Trophoblast cell (in vitro differentiated cells and primary cell): Measurements from ENCODE around the gene C10orf143.

ENCODE experiments used
- DNase-seq, 2 donors: peaks; one replicate each; pipeline ENCODE4 v3.0.0-alpha.2; 2016
- H2AFZ ChIP-seq: 2 replicates; pipeline ENCODE4 v1.6.1; 2013; ENCODE audit warnings: low read length, moderate library complexity, mild to moderate bottlenecking; ENCODE audit not compliant: insufficient read depth, poor library complexity
- H2AK5ac ChIP-seq: 2 replicates; pipeline ENCODE4 v1.6.1; 2013; ENCODE audit warnings: mild to moderate bottlenecking, low read length
- H2BK120ac ChIP-seq: 2 replicates; pipeline ENCODE4 v1.6.1; 2013; ENCODE audit warnings: low read length, mild to moderate bottlenecking, moderate library complexity; ENCODE audit not compliant: insufficient read depth, poor library complexity
- H2BK12ac ChIP-seq: 2 replicates; pipeline ENCODE4 v1.6.1; 2013; ENCODE audit warnings: mild to moderate bottlenecking, low read length, moderate library complexity
- H2BK5ac ChIP-seq: 2 replicates; pipeline ENCODE4 v1.6.1; 2013; ENCODE audit warnings: low read length, low read depth, moderate library complexity, mild to moderate bottlenecking; ENCODE audit not compliant: poor library complexity
- H3K14ac ChIP-seq: 2 replicates; pipeline ENCODE4 v1.6.1; 2013; ENCODE audit warnings: mild to moderate bottlenecking, low read length
- H3K18ac ChIP-seq: 2 replicates; pipeline ENCODE4 v1.6.1; 2013; ENCODE audit warnings: mild to moderate bottlenecking, low read length
- H3K23ac ChIP-seq: 2 replicates; pipeline ENCODE4 v1.6.1; 2013; ENCODE audit warnings: low read length
- H3K27ac ChIP-seq: 2 replicates; pipeline ENCODE4 v1.5.1; 2013; ENCODE audit warnings: low read depth, mild to moderate bottlenecking, inconsistent platforms, low read length, moderate library complexity
- H3K27me3 ChIP-seq: 2 replicates; pipeline ENCODE4 v1.6.1; 2013; ENCODE audit warnings: inconsistent platforms, mild to moderate bottlenecking, low read length, moderate library complexity; ENCODE audit not compliant: insufficient read depth
- H3K36me3 ChIP-seq, 2 experiments: 1 replicate in 1 of 2; 2 replicates in 1 of 2; pipeline ENCODE4 v1.6.1; 2013; ENCODE audit warnings: low read length in 2 of 2, mild to moderate bottlenecking in 2 of 2, moderate library complexity in 1 of 2; ENCODE audit not compliant: insufficient read depth in 2 of 2, control insufficient read depth in 1 of 2
- H3K4ac ChIP-seq: 2 replicates; pipeline ENCODE4 v1.6.1; 2013; ENCODE audit warnings: low read depth, mild to moderate bottlenecking, low read length, moderate library complexity
- H3K4me1 ChIP-seq, 2 experiments: 1 replicate in 1 of 2; 2 replicates in 1 of 2; pipeline ENCODE4 v1.6.1; 2013; ENCODE audit warnings: low read length in 2 of 2, mild to moderate bottlenecking in 2 of 2, moderate library complexity in 1 of 2; ENCODE audit not compliant: insufficient read depth in 2 of 2, control insufficient read depth in 1 of 2
- H3K4me2 ChIP-seq: 2 replicates; pipeline ENCODE4 v1.6.1; 2013; ENCODE audit warnings: inconsistent platforms, mild to moderate bottlenecking, low read length, moderate library complexity
- H3K4me3 ChIP-seq: 2 replicates; pipeline ENCODE4 v1.5.1; 2013; ENCODE audit warnings: mild to moderate bottlenecking, low read depth, low read length, inconsistent platforms
- H3K79me1 ChIP-seq: one replicate; pipeline ENCODE4 v1.6.1; 2013; ENCODE audit warnings: low read length
- H3K79me2 ChIP-seq: 2 replicates; pipeline ENCODE4 v1.6.1; 2013; ENCODE audit warnings: low read length, mild to moderate bottlenecking; ENCODE audit not compliant: control insufficient read depth, insufficient read depth, poor library complexity
- H3K9ac ChIP-seq: 2 replicates; pipeline ENCODE4 v1.6.1; 2013; ENCODE audit warnings: mild to moderate bottlenecking, low read length
- H3K9me3 ChIP-seq: 2 replicates; pipeline ENCODE4 v1.6.1; 2013; ENCODE audit warnings: low read depth, mild to moderate bottlenecking, control low read depth, inconsistent platforms, low read length; ENCODE audit not compliant: insufficient read depth
- H4K12ac ChIP-seq: 2 replicates; pipeline ENCODE4 v1.6.1; 2013; ENCODE audit warnings: low read depth, mild to moderate bottlenecking, low read length, moderate library complexity
- H4K8ac ChIP-seq: 2 replicates; pipeline ENCODE4 v1.6.1; 2013; ENCODE audit warnings: low read depth, mild to moderate bottlenecking, low read length, moderate library complexity
- H4K91ac ChIP-seq: one replicate; pipeline ENCODE4 v1.6.1; 2013; ENCODE audit warnings: low read depth, mild to moderate bottlenecking, low read length, moderate library complexity
- WGBS: extraction: QIAGEN DNeasy Blood & Tissue Kit; methylation state at CpG from one replicate; pipeline ENCODE4 v1.1.7; 2013; ENCODE audit warnings: missing lambda C conversion rate; ENCODE audit not compliant: insufficient read length, insufficient coverage; ENCODE audit errors: extremely low coverage; 5-methylcytosine and 5-hydroxymethylcytosine counted together

Gene C10orf143

GRCh38 chr10:130137659-130138478 lies 27.2 kb upstream of the C10orf143 start:
- Histone ChIP-seq H4K91ac (peak overlapping the region; percentile 48), H2BK5ac (no peak overlapping the region), H2AK5ac (no peak overlapping the region), H4K8ac (no peak overlapping the region), H2BK120ac (no peak overlapping the region), H3K4me3 (no peak overlapping the region), H3K23ac (no peak overlapping the region), H2AFZ (no peak overlapping the region), H4K12ac (no peak overlapping the region), H2BK12ac (no peak overlapping the region), H3K9me3 (no peaks in the 10 kb centered on the region), H3K14ac (no peak overlapping the region), H3K79me2 (peaks cover 28% of the 10 kb centered on the region), H3K27ac (peak overlapping the region; percentile 24), H3K4ac (peak overlapping the region; percentile 73), H3K9ac (no peak overlapping the region), H3K79me1 (peaks cover 15% of the 10 kb centered on the region), H3K27me3 (no peaks in the 10 kb centered on the region), H3K4me2 (peak overlapping the region; percentile 69), H3K18ac (peak overlapping the region; percentile 19), H3K4me1 (peaks cover 8 to 15% of the 10 kb centered on the region in 2 experiments), H3K36me3 (peaks cover 0 to 11% of the 10 kb centered on the region in 2 experiments)
- WGBS, result no CpG with 5 or more reads among the region's 28 CpGs
- no peak for DNase-seq

DNA sequence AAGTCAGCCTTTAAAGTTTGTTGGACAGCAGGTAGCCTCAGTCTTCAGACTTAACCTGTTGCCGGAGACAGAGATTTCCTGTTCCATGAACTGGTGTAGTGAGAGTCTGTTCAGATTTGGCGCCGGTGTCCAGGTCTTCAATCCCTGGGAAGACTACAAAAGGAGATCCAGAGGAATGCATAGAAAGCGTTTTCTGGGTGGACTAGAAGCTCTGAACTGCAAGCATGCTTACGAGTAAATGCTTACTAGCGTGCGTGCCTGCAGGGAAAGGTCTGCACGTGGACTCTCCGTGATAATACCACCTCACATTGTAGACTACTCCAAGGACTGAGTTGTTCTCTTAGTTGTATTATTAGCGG lies 26.4 kb upstream of the C10orf143 start:
- Histone ChIP-seq H3K27ac (peak overlapping the region; percentile 85), H4K12ac (peak overlapping the region; percentile 81), H2BK12ac (no peak overlapping the region), H3K18ac (peak overlapping the region; percentile 41), H3K9ac (peak overlapping the region; percentile 97), H3K27me3 (no peaks in the 10 kb centered on the region), H3K79me2 (peaks cover 26% of the 10 kb centered on the region), H3K36me3 (peaks cover 0 to 8% of the 10 kb centered on the region in 2 experiments), H2AFZ (peak overlapping the region; percentile 45), H4K8ac (peak overlapping the region; percentile 95), H3K4me3 (peak overlapping the region; percentile 95), H2AK5ac (no peak overlapping the region), H3K4me1 (peaks cover 8 to 15% of the 10 kb centered on the region in 2 experiments), H3K4me2 (peak overlapping the region; percentile 69), H4K91ac (peak overlapping the region; percentile 97), H3K23ac (no peak overlapping the region), H3K9me3 (no peaks in the 10 kb centered on the region), H3K14ac (peak overlapping the region; percentile 28), H3K4ac (peak overlapping the region; percentile 97), H3K79me1 (peaks cover 15% of the 10 kb centered on the region), H2BK5ac (peak overlapping the region; percentile 87), H2BK120ac (no peak overlapping the region)
- WGBS, result no CpG with 5 or more reads among the region's 10 CpGs
- no peak for DNase-seq

- Histone ChIP-seq H3K27ac (peak within 1 kb of the TSS; percentile 85), H4K12ac (peak within 1 kb of the TSS; percentile 99), H2AK5ac (peak within 1 kb of the TSS; percentile 76), H3K79me2 (peaks cover 26% of the 10 kb centered on the region), H4K8ac (peak within 1 kb of the TSS; percentile 100), H3K79me1 (peaks cover 15% of the 10 kb centered on the region), H2BK5ac (peak within 1 kb of the TSS; percentile 87), H2AFZ (peak within 1 kb of the TSS; percentile 99), H3K4me1 (peaks cover 8 to 15% of the 10 kb centered on the region in 2 experiments), H3K18ac (peak within 1 kb of the TSS; percentile 98), H3K4me3 (peak within 1 kb of the TSS; percentile 95), H3K23ac (no peak within 1 kb of the TSS), H3K4me2 (peak within 1 kb of the TSS; percentile 86), H3K9ac (peak within 1 kb of the TSS; percentile 97), H3K14ac (peak within 1 kb of the TSS; percentile 96), H3K36me3 (peaks cover 0 to 3% of the 10 kb centered on the region in 2 experiments), H3K27me3 (no peaks in the 10 kb centered on the region), H3K9me3 (no peaks in the 10 kb centered on the region), H4K91ac (peak within 1 kb of the TSS; percentile 97), H2BK12ac (peak within 1 kb of the TSS; percentile 41), H3K4ac (peak within 1 kb of the TSS; percentile 97), H2BK120ac (peak within 1 kb of the TSS; percentile 91)
- peak; percentile 86 to 91 for DNase-seq
- WGBS, result no CpG with 5 or more reads among the region's 96 CpGs
Measured at GRCh38 chr10:130136226-130137089, 25.8 kb upstream of the C10orf143 start, which contains the start of gene GLRX3. Gene GLRX3 (plus strand): TSS chr10:130136391. CDS start chr10:130136421, 30 bp downstream.

- peak overlapping the region; percentile 100 for H4K8ac ChIP-seq
- peaks cover 26% of the 10 kb centered on the region for H3K79me2 ChIP-seq
- H3K4me3 ChIP-seq, result peak overlapping the region; percentile 95
- peak overlapping the region; percentile 83 for H4K91ac ChIP-seq
- H3K27ac ChIP-seq, result no peak overlapping the region
- no peak overlapping the region for H3K23ac ChIP-seq
- peak overlapping the region; percentile 41 for H2BK12ac ChIP-seq
- peak overlapping the region; percentile 99 for H2AFZ ChIP-seq
- WGBS, result no CpG with 5 or more reads among the region's 17 CpGs
- no peaks in the 10 kb centered on the region for H3K27me3 ChIP-seq
- peak overlapping the region; percentile 86 for H3K4ac ChIP-seq
- no peaks in the 10 kb centered on the region for H3K9me3 ChIP-seq
- peaks cover 8 to 15% of the 10 kb centered on the region in 2 experiments for H3K4me1 ChIP-seq
- H3K79me1 ChIP-seq, result peaks cover 15% of the 10 kb centered on the region
- DNase-seq, result no peak
- peak overlapping the region; percentile 96 for H3K14ac ChIP-seq
- H3K4me2 ChIP-seq, result peak overlapping the region; percentile 86
- H2AK5ac ChIP-seq, result peak overlapping the region; percentile 76
- H2BK5ac ChIP-seq, result peak overlapping the region; percentile 68
- peak overlapping the region; percentile 99 for H4K12ac ChIP-seq
- H3K9ac ChIP-seq, result peak overlapping the region; percentile 81
- H3K36me3 ChIP-seq, result peaks cover 0 to 3% of the 10 kb centered on the region in 2 experiments
- H3K18ac ChIP-seq, result peak overlapping the region; percentile 98
- H2BK120ac ChIP-seq, result peak overlapping the region; percentile 91
Measured at GRCh38 chr10:130135676-130136225, 25.1 kb upstream of the C10orf143 start.
